ENCODE measurements around the gene MRPL53. TPM values are rescaled to one million over a fixed set of nuclear protein-coding genes. Genes with fewer than 3 reads are reported as not detected.

Gene MRPL53
- total and polyA plus RNA-seq, 9 of the 15 experiments (the other 6 are each of a cell fraction or from before 2014, with no cell fraction given), result 11.5 to 87.9 (median 41.1) TPM

DNA sequence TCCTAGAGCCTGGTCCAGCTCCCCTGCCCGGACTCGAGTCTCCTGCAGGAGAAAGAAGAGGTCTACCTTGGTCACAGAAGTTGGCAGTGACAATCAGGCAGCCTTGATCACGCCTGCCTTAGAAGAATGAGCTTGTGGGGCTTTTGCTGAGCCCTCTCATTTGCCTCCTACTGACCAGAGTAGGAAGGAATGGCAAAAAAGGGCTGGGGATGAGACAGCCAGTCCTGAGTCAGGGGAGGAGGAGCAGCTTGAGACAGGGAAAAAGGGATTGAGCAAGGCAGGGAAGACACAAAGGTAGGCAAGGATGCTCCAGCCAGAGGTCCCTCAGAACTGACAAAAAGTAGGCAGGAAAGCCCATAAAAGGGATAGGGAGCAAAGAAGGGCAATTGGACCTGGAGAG is 44.9 kb downstream of the MRPL53 start:
- BruUV-seq (replicated peaks), result no TSS peak
- Histone ChIP-seq H3K27me3 (ENCODE audit: control insufficient read depth in 2 of 2, insufficient read depth in 2 of 2, low read length in 2 of 2) (no peaks in the 10 kb centered on the region), H2AFZ (ENCODE audit: low read depth, low read length) (no peak overlapping the region), H3K4me2 (ENCODE audit: insufficient read depth, low read length) (no peak overlapping the region), H3K9ac (ENCODE audit: insufficient read depth in 1 of 2, low read depth in 2 of 2, low read length in 2 of 2) (no peak overlapping the region), H3K9me1 (ENCODE audit: control insufficient read depth, insufficient read depth, low read length) (no peaks in the 10 kb centered on the region), H4K20me1 (replicated peaks; ENCODE audit: control insufficient read depth, insufficient read depth, low read length) (no peaks in the 10 kb centered on the region), H3K9me3 (replicated peaks; ENCODE audit: control insufficient read depth, insufficient read depth, low read depth, low read length) (no peaks in the 10 kb centered on the region), H3K4me3 (no peak overlapping the region), H3K4me1 (replicated peaks in 1 of 2; ENCODE audit: control insufficient read depth in 2 of 2, insufficient read depth in 2 of 2, low read length in 2 of 2) (peaks cover 0 to 16% of the 10 kb centered on the region in 2 experiments; a peak in 1 of 5 replicates), H3K36me3 (ENCODE audit: control insufficient read depth, insufficient read depth, low read length) (no peaks in the 10 kb centered on the region), H3K27ac (ENCODE audit: extremely low read depth, low read depth, low read length) (no peak overlapping the region), H3K79me2 (ENCODE audit: control insufficient read depth, insufficient read depth, low read length) (no peaks in the 10 kb centered on the region)
- ATAC-seq (no peak), DNase-seq (ENCODE audit: extremely low read depth in 1 of 4, low spot score in 3 of 4) (no peak), FAIRE-seq (no peak)
- TF ChIP-seq ARHGAP35 (IDR thresholded peaks at IDR 0.05; ENCODE audit: partially characterized antibody) (no peak), SP1 (CRISPR knock-in tag; IDR thresholded peaks at IDR 0.05) (no peak), KAT7 (CRISPR knock-in tag; IDR thresholded peaks at IDR 0.05; ENCODE audit: borderline replicate concordance) (no peak), JUNB (CRISPR knock-in tag; conservative IDR thresholded peaks at IDR 0.05) (no peak), HMGN3 (IDR thresholded peaks at IDR 0.05; ENCODE audit: borderline replicate concordance, extremely low read depth, insufficient read length, low read depth, low read length) (no peak)
- TF ChIP-seq, protein P1, sequence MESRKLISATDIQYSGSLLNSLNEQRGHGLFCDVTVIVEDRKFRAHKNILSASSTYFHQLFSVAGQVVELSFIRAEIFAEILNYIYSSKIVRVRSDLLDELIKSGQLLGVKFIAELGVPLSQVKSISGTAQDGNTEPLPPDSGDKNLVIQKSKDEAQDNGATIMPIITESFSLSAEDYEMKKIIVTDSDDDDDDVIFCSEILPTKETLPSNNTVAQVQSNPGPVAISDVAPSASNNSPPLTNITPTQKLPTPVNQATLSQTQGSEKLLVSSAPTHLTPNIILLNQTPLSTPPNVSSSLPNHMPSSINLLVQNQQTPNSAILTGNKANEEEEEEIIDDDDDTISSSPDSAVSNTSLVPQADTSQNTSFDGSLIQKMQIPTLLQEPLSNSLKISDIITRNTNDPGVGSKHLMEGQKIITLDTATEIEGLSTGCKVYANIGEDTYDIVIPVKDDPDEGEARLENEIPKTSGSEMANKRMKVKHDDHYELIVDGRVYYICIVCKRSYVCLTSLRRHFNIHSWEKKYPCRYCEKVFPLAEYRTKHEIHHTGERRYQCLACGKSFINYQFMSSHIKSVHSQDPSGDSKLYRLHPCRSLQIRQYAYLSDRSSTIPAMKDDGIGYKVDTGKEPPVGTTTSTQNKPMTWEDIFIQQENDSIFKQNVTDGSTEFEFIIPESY (CRISPR knock-in tag; IDR thresholded peaks at IDR 0.05), result no peak
- TF ChIP-seq, protein P2, sequence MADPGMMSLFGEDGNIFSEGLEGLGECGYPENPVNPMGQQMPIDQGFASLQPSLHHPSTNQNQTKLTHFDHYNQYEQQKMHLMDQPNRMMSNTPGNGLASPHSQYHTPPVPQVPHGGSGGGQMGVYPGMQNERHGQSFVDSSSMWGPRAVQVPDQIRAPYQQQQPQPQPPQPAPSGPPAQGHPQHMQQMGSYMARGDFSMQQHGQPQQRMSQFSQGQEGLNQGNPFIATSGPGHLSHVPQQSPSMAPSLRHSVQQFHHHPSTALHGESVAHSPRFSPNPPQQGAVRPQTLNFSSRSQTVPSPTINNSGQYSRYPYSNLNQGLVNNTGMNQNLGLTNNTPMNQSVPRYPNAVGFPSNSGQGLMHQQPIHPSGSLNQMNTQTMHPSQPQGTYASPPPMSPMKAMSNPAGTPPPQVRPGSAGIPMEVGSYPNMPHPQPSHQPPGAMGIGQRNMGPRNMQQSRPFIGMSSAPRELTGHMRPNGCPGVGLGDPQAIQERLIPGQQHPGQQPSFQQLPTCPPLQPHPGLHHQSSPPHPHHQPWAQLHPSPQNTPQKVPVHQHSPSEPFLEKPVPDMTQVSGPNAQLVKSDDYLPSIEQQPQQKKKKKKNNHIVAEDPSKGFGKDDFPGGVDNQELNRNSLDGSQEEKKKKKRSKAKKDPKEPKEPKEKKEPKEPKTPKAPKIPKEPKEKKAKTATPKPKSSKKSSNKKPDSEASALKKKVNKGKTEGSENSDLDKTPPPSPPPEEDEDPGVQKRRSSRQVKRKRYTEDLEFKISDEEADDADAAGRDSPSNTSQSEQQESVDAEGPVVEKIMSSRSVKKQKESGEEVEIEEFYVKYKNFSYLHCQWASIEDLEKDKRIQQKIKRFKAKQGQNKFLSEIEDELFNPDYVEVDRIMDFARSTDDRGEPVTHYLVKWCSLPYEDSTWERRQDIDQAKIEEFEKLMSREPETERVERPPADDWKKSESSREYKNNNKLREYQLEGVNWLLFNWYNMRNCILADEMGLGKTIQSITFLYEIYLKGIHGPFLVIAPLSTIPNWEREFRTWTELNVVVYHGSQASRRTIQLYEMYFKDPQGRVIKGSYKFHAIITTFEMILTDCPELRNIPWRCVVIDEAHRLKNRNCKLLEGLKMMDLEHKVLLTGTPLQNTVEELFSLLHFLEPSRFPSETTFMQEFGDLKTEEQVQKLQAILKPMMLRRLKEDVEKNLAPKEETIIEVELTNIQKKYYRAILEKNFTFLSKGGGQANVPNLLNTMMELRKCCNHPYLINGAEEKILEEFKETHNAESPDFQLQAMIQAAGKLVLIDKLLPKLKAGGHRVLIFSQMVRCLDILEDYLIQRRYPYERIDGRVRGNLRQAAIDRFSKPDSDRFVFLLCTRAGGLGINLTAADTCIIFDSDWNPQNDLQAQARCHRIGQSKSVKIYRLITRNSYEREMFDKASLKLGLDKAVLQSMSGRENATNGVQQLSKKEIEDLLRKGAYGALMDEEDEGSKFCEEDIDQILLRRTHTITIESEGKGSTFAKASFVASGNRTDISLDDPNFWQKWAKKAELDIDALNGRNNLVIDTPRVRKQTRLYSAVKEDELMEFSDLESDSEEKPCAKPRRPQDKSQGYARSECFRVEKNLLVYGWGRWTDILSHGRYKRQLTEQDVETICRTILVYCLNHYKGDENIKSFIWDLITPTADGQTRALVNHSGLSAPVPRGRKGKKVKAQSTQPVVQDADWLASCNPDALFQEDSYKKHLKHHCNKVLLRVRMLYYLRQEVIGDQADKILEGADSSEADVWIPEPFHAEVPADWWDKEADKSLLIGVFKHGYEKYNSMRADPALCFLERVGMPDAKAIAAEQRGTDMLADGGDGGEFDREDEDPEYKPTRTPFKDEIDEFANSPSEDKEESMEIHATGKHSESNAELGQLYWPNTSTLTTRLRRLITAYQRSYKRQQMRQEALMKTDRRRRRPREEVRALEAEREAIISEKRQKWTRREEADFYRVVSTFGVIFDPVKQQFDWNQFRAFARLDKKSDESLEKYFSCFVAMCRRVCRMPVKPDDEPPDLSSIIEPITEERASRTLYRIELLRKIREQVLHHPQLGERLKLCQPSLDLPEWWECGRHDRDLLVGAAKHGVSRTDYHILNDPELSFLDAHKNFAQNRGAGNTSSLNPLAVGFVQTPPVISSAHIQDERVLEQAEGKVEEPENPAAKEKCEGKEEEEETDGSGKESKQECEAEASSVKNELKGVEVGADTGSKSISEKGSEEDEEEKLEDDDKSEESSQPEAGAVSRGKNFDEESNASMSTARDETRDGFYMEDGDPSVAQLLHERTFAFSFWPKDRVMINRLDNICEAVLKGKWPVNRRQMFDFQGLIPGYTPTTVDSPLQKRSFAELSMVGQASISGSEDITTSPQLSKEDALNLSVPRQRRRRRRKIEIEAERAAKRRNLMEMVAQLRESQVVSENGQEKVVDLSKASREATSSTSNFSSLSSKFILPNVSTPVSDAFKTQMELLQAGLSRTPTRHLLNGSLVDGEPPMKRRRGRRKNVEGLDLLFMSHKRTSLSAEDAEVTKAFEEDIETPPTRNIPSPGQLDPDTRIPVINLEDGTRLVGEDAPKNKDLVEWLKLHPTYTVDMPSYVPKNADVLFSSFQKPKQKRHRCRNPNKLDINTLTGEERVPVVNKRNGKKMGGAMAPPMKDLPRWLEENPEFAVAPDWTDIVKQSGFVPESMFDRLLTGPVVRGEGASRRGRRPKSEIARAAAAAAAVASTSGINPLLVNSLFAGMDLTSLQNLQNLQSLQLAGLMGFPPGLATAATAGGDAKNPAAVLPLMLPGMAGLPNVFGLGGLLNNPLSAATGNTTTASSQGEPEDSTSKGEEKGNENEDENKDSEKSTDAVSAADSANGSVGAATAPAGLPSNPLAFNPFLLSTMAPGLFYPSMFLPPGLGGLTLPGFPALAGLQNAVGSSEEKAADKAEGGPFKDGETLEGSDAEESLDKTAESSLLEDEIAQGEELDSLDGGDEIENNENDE (IDR thresholded peaks at IDR 0.05; ENCODE audit: low read depth, low read length), result no peak
- in situ Hi-C loops (cut with MboI), result no loop called here
- intact Hi-C loops (cut with micrococcal nuclease), result no loop called here
- 3% methylated on average over 3 of the region's 3 CpGs for WGBS (ENCODE audit: insufficient coverage, low coverage, missing lambda C conversion rate)
- ChIA-PET POLR2A (interaction anchor here (1.7 kb wide), 1 partner anchor 13 kb away, joined by 7 read pairs; no protein-coding TSS in a partner anchor), CTCF (ENCODE audit: low intra/inter-chr PET ratio) (no interaction called here)
